Erythroblast (primary cell): Measurements from ENCODE around the gene NCAM2.

Source experiments
- GATA1 ChIP-seq: IDR thresholded peaks from 2 replicates; pipeline ENCODE4 v1.6.1; 2011; ENCODE audit warnings: low read depth, mild to moderate bottlenecking, control low read depth, low read length, moderate library complexity
- POLR2A ChIP-seq: IDR thresholded peaks from 2 replicates; pipeline ENCODE4 v1.6.1; 2011; ENCODE audit warnings: mild to moderate bottlenecking, low read length

- TF ChIP-seq POLR2A = no peak
- TF ChIP-seq GATA1 = no peak
Observed at GRCh38 chr21:21084179-21084578, 86.0 kb downstream of the NCAM2 start.
